Stimulated activated CD8-positive, alpha-beta memory T cell treated with anti-CD3 and anti-CD28 coated beads, Interleukin-15, amount 100 ng/mL, for 48 hours (primary cell): ENCODE data around the gene ENOX1.

ENCODE experiments used
- DNase-seq, 2 donors: peaks; one replicate each; pipeline ENCODE4 v3.0.0-alpha.2; 2020; ENCODE audit warnings: low read depth in 2 of 2

Gene ENOX1

GRCh38 chr13:43487461-43487860, 299.3 kb downstream of the ENOX1 start:
- no peak for DNase-seq

- no peak for DNase-seq
These were observed 302.1 kb downstream of the ENOX1 start for GRCh38 chr13:43484432-43485225.

GRCh38 chr13:43483930-43484329, 302.8 kb downstream of the ENOX1 start:
- no peak for DNase-seq

GRCh38 chr13:43482641-43483040, 304.1 kb downstream of the ENOX1 start:
- no peak for DNase-seq

GRCh38 chr13:43482026-43482425, 304.7 kb downstream of the ENOX1 start:
- no peak for DNase-seq

- no peak for DNase-seq
These were observed 307.9 kb downstream of the ENOX1 start for GRCh38 chr13:43478902-43479301.

- no peak for DNase-seq
These were observed 308.6 kb downstream of the ENOX1 start for GRCh38 chr13:43478211-43478610.

- DNase-seq, result no peak
These were observed 311.6 kb downstream of the ENOX1 start for GRCh38 chr13:43475140-43475539.

- no peak for DNase-seq
These were observed 313.3 kb downstream of the ENOX1 start for GRCh38 chr13:43473437-43473836.

GRCh38 chr13:43472980-43473379, 313.8 kb downstream of the ENOX1 start:
- DNase-seq, result no peak

GRCh38 chr13:43472339-43472738, 314.4 kb downstream of the ENOX1 start:
- DNase-seq, result no peak

GRCh38 chr13:43470610-43471009, 316.2 kb downstream of the ENOX1 start:
- no peak for DNase-seq

- DNase-seq, result no peak
These were observed 317.0 kb downstream of the ENOX1 start for GRCh38 chr13:43469791-43470190.

- DNase-seq, result no peak
These were observed 322.1 kb downstream of the ENOX1 start for GRCh38 chr13:43464578-43465264.

GRCh38 chr13:43448605-43449336, 338.0 kb downstream of the ENOX1 start:
- no peak for DNase-seq

GRCh38 chr13:43446126-43446525, 340.6 kb downstream of the ENOX1 start:
- no peak for DNase-seq

GRCh38 chr13:43445668-43446067, 341.1 kb downstream of the ENOX1 start:
- DNase-seq, result no peak

- no peak for DNase-seq
These were observed 342.7 kb downstream of the ENOX1 start for GRCh38 chr13:43444081-43444480.

GRCh38 chr13:43441899-43442499, 344.8 kb downstream of the ENOX1 start:
- DNase-seq, result no peak

GRCh38 chr13:43441464-43441863, 345.3 kb downstream of the ENOX1 start:
- DNase-seq, result no peak

GRCh38 chr13:43434191-43434590, 352.6 kb downstream of the ENOX1 start:
- DNase-seq, result no peak

GRCh38 chr13:43433691-43434141, 353.1 kb downstream of the ENOX1 start:
- no peak for DNase-seq
